ENCODE results near the gene ZNF668.
"Not testable (repeated sequence)": the region's sequence is repeated elsewhere in the genome, so short reads cannot be mapped to it uniquely, and the experiment has no call there.

ZNF668 gene

DNA sequence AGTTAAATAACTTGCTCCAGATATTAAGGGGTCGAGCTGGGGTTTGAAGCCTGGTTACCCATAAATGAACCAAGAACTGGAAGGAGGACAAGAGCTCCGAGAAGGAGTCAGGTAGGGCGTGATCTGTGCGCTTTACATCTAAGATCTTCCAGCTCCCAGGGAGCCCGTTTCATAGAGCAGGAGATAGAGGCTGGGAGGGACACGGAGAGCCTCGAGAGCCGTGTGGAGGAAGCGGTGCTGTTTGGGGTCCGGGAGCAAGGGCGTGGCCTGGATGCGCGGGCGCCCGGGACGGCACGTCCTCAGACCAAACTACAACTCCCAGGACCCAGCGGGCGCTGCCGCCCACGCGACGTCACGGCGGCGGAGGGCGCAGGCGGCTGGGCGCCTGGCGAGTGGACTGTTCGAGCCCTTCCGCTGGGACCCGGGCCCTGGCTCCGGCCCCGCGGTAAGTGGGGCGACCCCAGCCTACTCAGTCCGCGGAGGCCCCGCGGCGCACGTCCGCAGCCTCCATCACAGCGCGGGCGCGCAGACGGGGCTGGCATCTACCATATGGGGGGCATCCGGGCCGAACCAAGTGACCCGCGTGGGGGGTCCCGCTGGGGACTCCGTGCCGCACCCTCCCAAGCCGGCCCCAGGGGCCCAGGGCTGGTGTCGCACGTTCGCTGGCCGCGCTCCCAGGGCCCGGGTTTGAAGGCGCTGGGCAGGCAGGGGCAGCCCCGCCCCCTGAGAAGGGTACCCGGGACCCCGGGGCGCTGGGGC lies 34.2 kb upstream of the ZNF668 start, which contains the start of gene BCKDK:
Gene BCKDK, plus strand, starts transcription at position 352 of the 759 bp plus-strand sequence. CDS start 838 bp downstream, outside the sequence.
- TF ChIP-seq CTCF (IDR thresholded peaks at IDR 0.05) (no peak), ZFX (IDR thresholded peaks at IDR 0.05; ENCODE audit: borderline replicate concordance) (no peak)
- peak within 1 kb of the TSS; percentile 69 for H3K27ac ChIP-seq

DNA sequence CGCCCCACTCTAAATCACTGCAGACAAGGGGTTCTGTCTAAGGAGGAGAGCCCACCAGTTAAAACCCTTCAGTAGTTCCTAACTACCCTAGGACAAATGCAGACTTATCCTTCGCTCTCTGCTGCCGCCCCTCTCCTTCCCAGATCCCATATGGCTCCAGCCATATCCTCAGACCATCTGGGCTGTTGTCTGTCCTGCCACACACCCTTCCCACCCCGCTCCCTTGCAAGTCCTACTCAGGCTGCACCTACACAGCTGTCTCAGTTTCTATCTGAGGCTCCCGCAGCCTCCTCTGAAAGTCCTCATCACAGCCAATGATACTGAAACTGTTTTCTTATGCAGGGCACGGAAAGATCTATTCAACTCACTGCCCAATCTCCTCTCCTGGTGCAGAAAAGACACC lies 33.4 kb upstream of the ZNF668 start:
- H3K27ac ChIP-seq: peak overlapping the region; percentile 69
- TF ChIP-seq ZFX (IDR thresholded peaks at IDR 0.05; ENCODE audit: borderline replicate concordance) (no peak), CTCF (IDR thresholded peaks at IDR 0.05) (no peak)

GRCh38 chr16:31106509-31107464 lies 32.7 kb upstream of the ZNF668 start:
- TF ChIP-seq ZFX (IDR thresholded peaks at IDR 0.05; ENCODE audit: borderline replicate concordance): no peak
- no peak for TF ChIP-seq CTCF (IDR thresholded peaks at IDR 0.05)
- no peak overlapping the region for H3K27ac ChIP-seq

DNA sequence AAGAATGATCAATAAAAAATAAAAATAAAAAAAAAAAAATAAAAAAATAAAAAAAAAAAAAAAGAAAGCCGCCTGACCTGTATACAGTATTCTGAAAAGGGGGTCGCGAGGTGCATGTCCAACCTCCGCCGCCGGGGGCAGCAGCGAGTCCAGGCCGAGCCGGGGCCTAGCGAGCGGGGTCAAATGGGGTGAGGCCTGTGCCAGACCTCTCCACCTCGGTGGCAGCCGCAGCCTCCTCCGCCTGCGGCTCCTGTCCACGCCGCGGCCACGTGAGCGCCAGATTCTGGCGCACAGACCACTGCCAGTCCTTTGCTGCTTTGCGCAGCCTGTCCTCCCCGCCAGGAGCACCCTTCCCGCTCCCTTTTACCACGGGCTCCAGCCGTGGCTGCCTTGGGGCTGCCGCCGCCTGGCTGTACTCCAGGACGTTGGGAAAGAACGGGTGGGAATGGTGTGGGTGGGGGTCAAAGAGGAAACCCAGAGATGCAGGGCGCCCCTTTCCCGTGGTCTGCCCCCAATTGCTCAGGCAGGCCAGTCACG lies 31.7 kb upstream of the ZNF668 start:
- H3K27ac ChIP-seq: no peak overlapping the region
- TF ChIP-seq CTCF (IDR thresholded peaks at IDR 0.05): peak; percentile 98
- TF ChIP-seq ZFX (IDR thresholded peaks at IDR 0.05; ENCODE audit: borderline replicate concordance): no peak

DNA sequence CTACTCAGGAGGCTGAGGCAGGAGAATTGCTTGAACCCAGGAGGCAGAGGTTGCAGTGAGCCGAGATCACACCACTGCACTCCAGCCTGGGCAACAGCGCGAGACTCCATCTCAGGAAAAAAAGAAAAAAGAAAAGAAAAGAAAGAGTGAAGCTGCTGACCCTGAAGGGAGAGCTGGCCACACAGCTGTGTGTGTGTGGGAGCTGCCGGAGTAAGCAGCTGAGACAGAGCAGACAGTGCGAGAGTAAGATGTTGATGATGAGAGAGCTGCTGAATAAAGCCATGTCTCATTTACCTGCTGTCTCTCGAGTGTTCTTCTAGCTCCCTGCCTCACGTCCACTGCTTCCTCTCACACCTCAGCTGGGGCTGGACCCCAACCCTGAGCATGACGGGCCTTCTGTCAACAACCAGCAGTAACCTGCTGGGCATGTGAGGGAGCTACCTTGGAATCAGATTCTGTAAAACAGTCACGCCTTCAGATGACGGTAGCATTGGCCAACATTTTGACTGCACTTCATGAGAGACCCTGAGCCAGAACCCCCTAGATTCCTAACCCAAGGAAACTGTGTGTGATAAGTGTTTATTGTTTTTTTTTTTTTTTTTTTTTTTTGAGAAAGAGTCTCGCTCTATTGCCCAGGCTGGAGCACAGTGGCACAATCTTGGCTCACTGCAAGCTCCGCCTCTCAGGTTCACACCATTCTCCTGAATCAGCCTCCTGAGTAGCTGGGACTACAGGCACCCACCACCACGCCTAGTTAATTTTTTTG lies 27.0 kb upstream of the ZNF668 start:
- H3K27ac ChIP-seq: not testable (repeated sequence)

DNA sequence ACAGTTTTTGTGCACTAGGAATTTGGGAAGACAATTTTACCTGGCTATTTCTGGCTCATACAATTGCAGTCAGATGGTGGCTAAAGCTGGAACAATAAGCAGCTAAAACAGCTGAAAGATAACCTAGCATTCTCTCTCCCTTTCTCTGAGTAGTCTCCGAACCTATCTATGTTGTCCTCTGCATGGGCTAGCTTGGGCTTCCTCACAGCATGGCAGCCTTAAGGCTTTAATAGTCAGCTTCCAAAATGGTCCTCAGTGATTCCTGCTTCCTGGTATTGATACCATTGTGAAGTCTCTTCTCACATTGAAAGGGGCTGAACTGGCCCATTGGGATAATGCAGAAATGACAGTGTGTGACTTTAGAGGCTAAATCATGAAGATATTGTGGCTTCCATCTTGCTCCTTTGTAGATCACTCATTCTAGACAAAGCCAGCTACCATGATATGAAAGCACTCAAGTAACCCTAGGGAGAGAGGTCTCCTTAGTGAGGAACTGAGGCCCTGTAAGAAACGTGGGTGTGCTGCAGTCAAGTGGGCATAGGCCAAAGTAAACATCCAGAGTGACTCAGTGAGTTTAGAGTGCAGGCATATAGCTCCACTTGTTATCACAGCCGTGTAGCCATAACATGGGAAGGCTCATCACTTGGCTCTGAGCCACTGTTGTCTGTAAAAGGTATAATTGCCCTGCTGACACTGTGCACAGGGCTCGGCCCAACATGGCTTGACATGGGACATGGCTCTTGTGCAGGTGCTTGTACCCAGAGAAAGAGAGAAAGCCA lies 26.0 kb upstream of the ZNF668 start:
- H3K27ac ChIP-seq: no peak overlapping the region
- TF ChIP-seq CTCF (IDR thresholded peaks at IDR 0.05): no peak
- TF ChIP-seq ZFX (IDR thresholded peaks at IDR 0.05; ENCODE audit: borderline replicate concordance): no peak

Measured in 22Rv1 (cell line).